Mucosa of descending colon (tissue), 3 donors: Measurements from ENCODE around the gene LIX1. TPM values are rescaled to one million over a fixed set of nuclear protein-coding genes. Genes with fewer than 3 reads are reported as not detected.

Experiments
- ATAC-seq: fragments of 200-7000 bp; cut with Tn5 transposase; one replicate; pipeline ENCODE4 v1.9.1; 2020; ENCODE audit warnings: mild to moderate bottlenecking, moderate library complexity
- DNase-seq, 3 donors: peaks; one replicate each; pipeline ENCODE4 v3.0.0-alpha.2; 2020
- H3K36me3 ChIP-seq: fragments of 200-600 bp; one replicate; pipeline ENCODE4 v1.8.0; 2021; ENCODE audit warnings: low read depth, mild to moderate bottlenecking
- H3K4me1 ChIP-seq: fragments of 200-600 bp; one replicate; pipeline ENCODE4 v1.8.0; 2021; ENCODE audit warnings: low read depth, mild to moderate bottlenecking
- H3K4me3 ChIP-seq: fragments of 200-600 bp; one replicate; pipeline ENCODE4 v1.8.0; 2021; ENCODE audit warnings: mild to moderate bottlenecking
- H3K9me3 ChIP-seq: fragments of 200-600 bp; one replicate; pipeline ENCODE4 v1.8.0; 2021; ENCODE audit warnings: mild to moderate bottlenecking
- intact Hi-C, 2 donors: fragments of 100-400 bp; cut with DNase I in 1 of 2; cut with micrococcal nuclease in 1 of 2; formaldehyde crosslinking; loops; one replicate each; pipeline versions ENCODE4 v1.11.0 to v1.11.1; 2022; cut with DNase I, micrococcal nuclease
- total RNA-seq, 3 donors: library from RNA; stranded (reverse); fragmentation: NEBNext Ultra II Directional in 2 of 3; extraction: Animal tissue kit (Norgen Biotek cat#: 25700) in 2 of 3; gene quantifications; one replicate each; pipeline versions ENCODE4 v1.2.1 to v1.2.4, GENCODE V29; 2021 to 2023
- TF ChIP-seq, protein P1 (sequence below): fragments of 200-600 bp; IDR thresholded peaks from one replicate; pipeline ENCODE4 v1.8.0; 2022; ENCODE audit warnings: antibody characterized with exemption, mild to moderate bottlenecking
- donor health status: DM: no; HTN: no; CAD: no; lungs with moderate emphysema.
- donor health status: DM: no; HTN: no; CAD: no.
- donor health status: DM: no; HTN: yes; CAD: no.

The LIX1 gene
- total RNA-seq, 3 donors from 2014 or later = 1.7 TPM; not detected in 2

- intact Hi-C loops = no loop called here
- no peak for ATAC-seq
Observed at GRCh38 chr5:97124335-97124734, 18.1 kb downstream of the LIX1 start.

GRCh38 chr5:97121848-97122247 lies 20.6 kb downstream of the LIX1 start:
- TF ChIP-seq, protein P1, sequence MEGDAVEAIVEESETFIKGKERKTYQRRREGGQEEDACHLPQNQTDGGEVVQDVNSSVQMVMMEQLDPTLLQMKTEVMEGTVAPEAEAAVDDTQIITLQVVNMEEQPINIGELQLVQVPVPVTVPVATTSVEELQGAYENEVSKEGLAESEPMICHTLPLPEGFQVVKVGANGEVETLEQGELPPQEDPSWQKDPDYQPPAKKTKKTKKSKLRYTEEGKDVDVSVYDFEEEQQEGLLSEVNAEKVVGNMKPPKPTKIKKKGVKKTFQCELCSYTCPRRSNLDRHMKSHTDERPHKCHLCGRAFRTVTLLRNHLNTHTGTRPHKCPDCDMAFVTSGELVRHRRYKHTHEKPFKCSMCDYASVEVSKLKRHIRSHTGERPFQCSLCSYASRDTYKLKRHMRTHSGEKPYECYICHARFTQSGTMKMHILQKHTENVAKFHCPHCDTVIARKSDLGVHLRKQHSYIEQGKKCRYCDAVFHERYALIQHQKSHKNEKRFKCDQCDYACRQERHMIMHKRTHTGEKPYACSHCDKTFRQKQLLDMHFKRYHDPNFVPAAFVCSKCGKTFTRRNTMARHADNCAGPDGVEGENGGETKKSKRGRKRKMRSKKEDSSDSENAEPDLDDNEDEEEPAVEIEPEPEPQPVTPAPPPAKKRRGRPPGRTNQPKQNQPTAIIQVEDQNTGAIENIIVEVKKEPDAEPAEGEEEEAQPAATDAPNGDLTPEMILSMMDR = no peak
- no peak for ATAC-seq
- Histone ChIP-seq H3K4me1 (no peaks in the 10 kb centered on the region), H3K36me3 (no peaks in the 10 kb centered on the region), H3K4me3 (no peak overlapping the region), H3K9me3 (no peaks in the 10 kb centered on the region)
- intact Hi-C loops = no loop called here
- DNase-seq = no peak

More at GRCh38 chr5:97124335-97124734, 18.1 kb downstream of the LIX1 start:
- Histone ChIP-seq H3K36me3 (no peaks in the 10 kb centered on the region), H3K4me3 (no peak overlapping the region), H3K4me1 (no peaks in the 10 kb centered on the region), H3K9me3 (no peaks in the 10 kb centered on the region)
- DNase-seq = no peak
- TF ChIP-seq, protein P1 = no peak

- Histone ChIP-seq H3K9me3 (no peaks in the 10 kb centered on the region), H3K4me3 (no peak overlapping the region), H3K36me3 (no peaks in the 10 kb centered on the region), H3K4me1 (no peaks in the 10 kb centered on the region)
- TF ChIP-seq, protein P1 = no peak
- intact Hi-C loops = no loop called here
- DNase-seq = no peak
- ATAC-seq = no peak
Observed at GRCh38 chr5:97120195-97120594, 22.2 kb downstream of the LIX1 start.

DNA sequence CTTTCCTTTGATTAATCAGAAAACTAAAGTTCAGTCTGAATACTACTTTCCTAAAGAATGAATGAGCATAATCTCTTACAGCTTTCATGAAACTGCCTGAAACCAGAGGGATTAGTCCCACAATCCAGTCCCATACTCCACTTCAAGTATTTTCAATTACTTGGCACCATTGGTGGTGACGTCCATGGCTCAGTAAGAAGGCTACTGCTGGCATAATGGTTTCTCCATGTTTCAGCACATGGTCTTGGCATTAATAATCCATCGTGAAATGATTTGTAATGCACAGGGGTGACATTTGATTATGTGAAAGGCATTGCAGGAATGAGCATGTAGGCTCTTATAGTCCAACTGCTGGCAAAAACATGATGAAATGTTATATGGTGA lies 23.4 kb downstream of the LIX1 start:
- DNase-seq = no peak

DNA sequence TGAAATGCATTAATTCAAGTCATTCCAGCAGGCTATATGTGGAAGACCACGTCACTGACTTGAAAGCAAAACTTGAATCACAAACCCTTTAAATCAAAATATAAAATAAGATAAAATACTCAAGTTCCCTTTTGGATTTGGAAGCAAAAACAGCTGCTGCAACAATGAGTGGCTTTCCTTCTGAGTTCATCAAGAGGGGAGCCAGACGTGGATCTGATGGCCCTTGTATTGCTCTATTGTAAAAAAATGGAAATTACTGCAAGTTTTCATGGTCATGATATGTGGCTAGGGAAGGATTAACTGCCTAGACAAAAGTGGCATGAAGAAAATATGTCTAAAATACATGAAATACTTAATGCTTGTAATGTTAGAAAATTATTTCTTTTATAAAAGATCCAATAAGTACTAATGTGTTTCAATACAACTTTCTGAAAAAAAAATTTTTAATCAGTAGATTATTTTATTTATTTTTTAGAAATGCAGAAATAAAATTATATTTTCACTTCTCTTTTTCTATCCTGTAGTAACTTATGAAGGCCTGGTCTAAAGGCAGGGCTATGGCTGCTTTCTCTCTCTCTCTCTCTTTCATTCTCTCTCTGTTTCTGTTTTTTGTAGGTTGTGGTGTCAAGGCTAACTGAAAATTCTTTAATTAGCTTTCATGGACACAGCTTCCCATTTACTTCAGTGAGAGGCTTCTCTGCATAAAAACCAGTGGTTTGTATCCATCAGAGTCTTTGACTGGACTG lies 24.0 kb downstream of the LIX1 start:
- H3K36me3 ChIP-seq = no peaks in the 10 kb centered on the region
- TF ChIP-seq, protein P1 = no peak
- no peak for ATAC-seq
- DNase-seq = no peak
- no peak overlapping the region for H3K4me3 ChIP-seq
- H3K4me1 ChIP-seq = no peaks in the 10 kb centered on the region
- intact Hi-C loops = no loop called here
- no peaks in the 10 kb centered on the region for H3K9me3 ChIP-seq

More for the DNA sequence above, 23.4 kb downstream of the LIX1 start:
- no peak overlapping the region for H3K4me3 ChIP-seq
- intact Hi-C loops = no loop called here
- H3K4me1 ChIP-seq = no peaks in the 10 kb centered on the region
- TF ChIP-seq, protein P1 = no peak
- ATAC-seq = no peak
- no peaks in the 10 kb centered on the region for H3K9me3 ChIP-seq
- no peaks in the 10 kb centered on the region for H3K36me3 ChIP-seq

DNA sequence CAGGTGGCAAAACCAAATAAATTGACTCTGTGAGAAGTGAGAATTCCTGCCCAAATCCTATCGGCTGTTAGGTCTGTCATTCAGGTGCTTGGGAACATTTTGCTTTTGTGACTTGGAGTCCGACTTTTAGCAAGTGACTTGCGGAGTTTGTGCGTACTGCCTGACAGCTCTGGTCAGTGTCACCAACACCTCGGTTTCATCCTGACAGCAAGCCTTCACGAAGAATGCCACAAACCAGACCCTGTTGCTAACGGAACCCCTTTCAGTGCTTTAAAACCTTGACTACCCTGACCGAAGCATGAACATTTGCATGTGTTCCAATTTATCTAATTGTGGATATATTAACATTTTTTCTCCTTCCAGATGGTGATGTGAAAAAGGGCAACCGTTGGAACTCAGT lies 26.5 kb downstream of the LIX1 start:
- no peak for ATAC-seq
- intact Hi-C loops = no loop called here
- Histone ChIP-seq H3K4me3 (no peak overlapping the region), H3K9me3 (no peaks in the 10 kb centered on the region), H3K4me1 (peaks cover 7% of the 10 kb centered on the region), H3K36me3 (no peaks in the 10 kb centered on the region)
- TF ChIP-seq, protein P1 = no peak
- DNase-seq = no peak
